ENCODE data around the gene PCSK5.
"Not testable (repeated sequence)": the region's sequence is repeated elsewhere in the genome, so short reads cannot be mapped to it uniquely, and the experiment has no call there.

Gene PCSK5

DNA sequence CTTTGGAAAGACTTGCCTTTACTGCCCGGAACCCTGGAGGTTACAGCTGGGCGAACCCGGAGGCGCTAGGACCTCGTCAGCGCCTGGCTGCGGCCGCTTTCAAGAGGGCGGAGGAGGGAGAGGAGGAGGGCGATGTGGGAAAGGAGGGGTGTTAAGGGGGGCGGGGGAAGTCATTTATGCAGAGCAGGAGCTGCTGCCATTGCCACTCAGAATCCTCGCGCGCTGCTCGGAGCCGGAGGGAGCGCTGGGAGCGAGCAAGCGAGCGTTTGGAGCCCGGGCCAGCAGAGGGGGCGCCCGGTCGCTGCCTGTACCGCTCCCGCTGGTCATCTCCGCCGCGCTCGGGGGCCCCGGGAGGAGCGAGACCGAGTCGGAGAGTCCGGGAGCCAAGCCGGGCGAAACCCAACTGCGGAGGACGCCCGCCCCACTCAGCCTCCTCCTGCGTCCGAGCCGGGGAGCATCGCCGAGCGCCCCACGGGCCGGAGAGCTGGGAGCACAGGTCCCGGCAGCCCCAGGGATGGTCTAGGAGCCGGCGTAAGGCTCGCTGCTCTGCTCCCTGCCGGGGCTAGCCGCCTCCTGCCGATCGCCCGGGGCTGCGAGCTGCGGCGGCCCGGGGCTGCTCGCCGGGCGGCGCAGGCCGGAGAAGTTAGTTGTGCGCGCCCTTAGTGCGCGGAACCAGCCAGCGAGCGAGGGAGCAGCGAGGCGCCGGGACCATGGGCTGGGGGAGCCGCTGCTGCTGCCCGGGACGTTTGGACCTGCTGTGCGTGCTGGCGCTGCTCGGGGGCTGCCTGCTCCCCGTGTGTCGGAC, at the start of gene PCSK5:
PCSK5 (plus strand) TSS at position 202 of the 805 bp plus-strand sequence; CDS start at position 711, 509 bp downstream.
- peak; percentile 98 for DNase-seq

- no peak for DNase-seq
Measured at GRCh38 chr9:75844321-75844720, 46.2 kb upstream of the PCSK5 start.

DNA sequence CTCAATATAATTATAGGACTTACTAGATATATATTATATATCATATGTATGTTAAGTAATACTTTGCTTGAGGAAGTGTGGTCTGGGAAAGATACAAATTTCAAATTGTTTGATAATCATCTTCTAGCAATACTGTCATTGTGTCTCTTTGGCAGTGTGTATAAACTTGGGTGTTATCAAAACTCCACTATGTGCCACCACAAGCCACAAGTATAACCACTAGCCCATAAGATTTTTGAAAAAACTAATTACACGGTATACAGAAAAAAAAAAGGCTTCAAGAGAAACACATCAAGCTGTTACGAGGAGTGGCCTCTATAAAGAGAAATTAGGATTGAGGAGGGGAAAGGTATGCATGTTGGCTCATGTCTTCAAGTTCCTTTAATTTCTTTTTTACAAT, 44.7 kb upstream of the PCSK5 start:
- DNase-seq, result no peak

DNA sequence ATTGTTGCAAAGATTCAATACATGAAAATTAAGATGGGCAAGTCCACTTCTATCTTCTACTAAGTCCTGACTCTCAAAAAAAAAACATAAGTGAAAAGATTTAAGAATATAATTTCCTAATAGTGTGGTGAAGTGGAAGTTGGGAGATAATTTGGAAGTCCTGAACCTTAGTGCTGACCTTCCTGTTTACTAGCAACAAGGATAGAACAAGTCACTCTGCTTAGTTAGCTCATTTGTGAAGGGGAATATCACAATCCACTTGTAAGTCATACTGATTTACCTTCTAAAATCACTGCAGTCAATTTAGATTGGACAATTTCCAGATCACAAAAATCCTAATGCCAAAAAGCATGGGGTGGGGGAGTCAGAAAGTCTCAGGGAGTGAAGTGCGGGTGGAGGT, 43.4 kb upstream of the PCSK5 start:
- no peak for DNase-seq

DNA sequence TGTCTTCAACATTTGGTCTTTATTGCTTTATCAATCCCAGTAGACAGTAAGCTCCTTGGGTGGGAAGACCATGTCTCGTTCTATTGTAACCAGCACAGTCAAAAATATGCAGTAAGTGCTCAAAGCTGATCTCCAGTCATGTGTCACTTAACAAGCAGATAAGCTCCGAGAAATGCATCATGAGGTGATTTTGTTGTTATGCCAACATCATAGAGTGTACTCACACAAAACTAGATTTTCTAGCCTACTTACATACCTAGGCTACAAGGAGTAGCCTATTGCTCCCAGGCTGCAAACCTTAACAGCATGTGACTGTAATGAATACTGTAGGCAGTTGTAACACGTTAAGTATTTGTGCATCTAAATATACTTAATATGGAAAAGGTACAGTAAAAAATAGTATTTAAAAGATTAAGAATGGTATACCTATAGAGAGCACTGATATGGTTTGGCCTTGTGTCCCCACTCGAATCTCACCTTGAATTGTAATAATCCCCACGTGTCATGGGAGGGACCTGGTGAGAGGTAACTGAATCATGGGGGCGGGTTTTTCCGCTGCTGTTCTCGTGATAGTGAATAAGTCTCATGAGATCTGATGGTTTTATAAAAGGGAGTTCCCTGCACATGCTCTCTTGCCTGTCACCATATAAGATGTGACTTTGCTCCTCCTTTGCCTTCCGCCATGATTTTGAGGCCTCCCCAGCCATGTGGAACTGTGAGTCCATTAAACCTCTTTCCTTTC, 39.8 kb upstream of the PCSK5 start:
- DNase-seq, result no peak

GRCh38 chr9:75851917-75852316, 38.6 kb upstream of the PCSK5 start:
- no peak for DNase-seq

DNA sequence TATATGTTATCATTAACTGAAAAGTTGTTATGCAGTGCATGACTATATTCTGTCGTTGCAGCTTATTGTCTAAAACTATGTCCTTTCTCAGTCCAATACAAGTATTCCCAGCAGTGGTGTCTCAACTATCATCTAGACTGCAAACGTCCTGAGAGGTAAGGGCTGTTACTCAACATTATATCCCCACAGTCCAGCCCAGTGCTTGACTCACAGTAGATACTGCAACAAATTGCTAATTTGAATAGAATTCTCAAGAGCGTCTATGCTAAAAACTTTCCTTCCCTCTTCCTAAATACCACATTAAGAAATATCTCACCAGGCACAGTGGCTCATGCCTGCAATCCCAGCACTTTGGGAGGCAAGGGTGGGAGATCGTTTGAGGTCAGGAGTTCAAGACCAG, 37.7 kb upstream of the PCSK5 start:
- no peak for DNase-seq

DNA sequence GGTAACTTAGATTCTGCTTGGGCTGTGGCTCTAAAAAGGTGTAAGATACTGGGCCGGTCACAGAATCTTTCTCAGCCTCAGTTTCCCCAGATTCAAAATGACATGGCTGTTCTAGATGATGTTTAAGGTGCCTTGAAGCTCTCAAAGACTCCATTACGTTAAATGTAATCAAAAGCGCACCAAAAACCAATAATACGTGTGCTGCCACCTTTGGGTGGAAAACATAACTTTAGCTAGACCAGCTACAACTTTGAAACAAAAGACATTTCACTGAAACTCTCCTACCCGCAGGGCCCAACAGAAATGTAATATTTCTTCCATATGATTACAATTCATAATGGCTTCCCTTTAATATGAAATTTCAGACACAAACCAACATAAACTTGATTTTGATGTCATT, 35.0 kb upstream of the PCSK5 start:
- peak; percentile 31 for DNase-seq

DNA sequence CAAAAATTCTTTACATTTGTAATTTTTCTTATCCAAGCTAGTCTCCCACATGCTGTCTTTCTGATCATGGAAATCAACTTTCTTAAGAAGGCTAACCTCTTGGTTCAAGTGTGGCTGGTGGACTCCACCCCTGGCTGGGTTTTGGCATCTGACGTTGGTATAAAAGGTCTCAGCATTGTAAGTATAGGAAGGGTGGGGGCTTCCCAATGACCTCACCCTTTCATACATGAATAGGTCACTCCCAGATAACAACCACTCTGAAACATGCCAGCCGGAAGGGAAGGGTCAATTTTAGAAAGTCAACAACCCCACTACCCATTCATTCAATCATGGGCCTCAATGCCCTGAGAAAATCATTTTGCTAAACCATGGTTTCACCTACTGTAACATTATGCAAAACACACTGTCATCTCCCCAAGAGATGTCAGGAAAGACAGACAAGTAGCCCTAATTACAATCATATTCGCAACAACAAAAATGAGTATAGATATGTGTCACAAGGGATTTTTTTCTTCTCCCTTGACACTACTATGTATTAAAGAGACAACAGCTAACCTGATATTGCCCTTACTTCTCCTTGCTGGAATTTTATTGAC, 31.9 kb upstream of the PCSK5 start:
- DNase-seq, result no peak

- DNase-seq, result no peak
Measured at GRCh38 chr9:75864266-75864665, 26.2 kb upstream of the PCSK5 start.

- peak; percentile 35 for DNase-seq
Measured at GRCh38 chr9:75866273-75866871, 24.1 kb upstream of the PCSK5 start.

GRCh38 chr9:75868526-75868925, 21.9 kb upstream of the PCSK5 start:
- not testable (repeated sequence) for DNase-seq

GRCh38 chr9:75869236-75869635, 21.2 kb upstream of the PCSK5 start:
- DNase-seq, result no peak

- no peak for DNase-seq
Measured at GRCh38 chr9:75870450-75870849, 20.0 kb upstream of the PCSK5 start.

GRCh38 chr9:75871624-75872023, 18.8 kb upstream of the PCSK5 start:
- no peak for DNase-seq

DNA sequence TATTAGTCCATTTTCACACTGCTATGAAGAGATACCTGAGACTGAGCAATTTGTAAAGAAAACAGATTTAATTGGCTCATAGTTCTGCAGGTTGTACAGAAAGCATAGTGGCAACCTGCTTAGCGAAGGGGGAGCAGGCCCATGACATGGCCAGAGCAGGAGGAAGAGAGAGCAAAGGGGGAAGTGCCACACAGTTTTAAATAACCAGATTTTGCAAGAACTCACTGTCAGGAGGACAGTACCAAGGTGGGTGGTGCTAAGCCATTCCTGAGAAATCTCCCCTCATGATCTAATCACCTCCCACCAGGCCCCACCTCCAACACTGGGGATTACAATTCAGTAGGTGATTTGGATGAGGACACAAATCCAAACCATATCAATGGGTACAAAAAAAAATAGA, 16.8 kb upstream of the PCSK5 start:
- no peak for DNase-seq

- DNase-seq, result no peak
Measured at GRCh38 chr9:75876999-75877640, 13.4 kb upstream of the PCSK5 start.

DNA sequence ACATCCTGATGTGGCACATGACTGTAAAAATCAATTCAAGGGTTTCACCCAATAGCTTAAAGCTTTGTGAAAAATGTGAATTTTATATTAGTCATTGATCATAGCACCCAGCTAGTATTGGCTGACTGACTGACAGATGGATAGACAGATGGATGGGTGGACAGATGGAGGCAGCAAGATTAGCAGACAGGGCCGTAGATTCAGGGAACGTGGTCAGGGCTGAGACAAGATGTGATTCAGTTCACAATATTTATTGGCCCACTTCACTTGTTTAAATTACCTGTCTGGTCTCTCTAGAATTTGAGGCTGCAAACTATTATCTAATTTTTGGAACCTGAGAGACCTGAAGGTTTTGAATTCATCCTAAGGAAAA, 12.0 kb upstream of the PCSK5 start:
- no peak for DNase-seq

GRCh38 chr9:75880618-75881017, 9.9 kb upstream of the PCSK5 start:
- DNase-seq, result no peak

- DNase-seq, result no peak
Measured at GRCh38 chr9:75881761-75882160, 8.7 kb upstream of the PCSK5 start.

DNA sequence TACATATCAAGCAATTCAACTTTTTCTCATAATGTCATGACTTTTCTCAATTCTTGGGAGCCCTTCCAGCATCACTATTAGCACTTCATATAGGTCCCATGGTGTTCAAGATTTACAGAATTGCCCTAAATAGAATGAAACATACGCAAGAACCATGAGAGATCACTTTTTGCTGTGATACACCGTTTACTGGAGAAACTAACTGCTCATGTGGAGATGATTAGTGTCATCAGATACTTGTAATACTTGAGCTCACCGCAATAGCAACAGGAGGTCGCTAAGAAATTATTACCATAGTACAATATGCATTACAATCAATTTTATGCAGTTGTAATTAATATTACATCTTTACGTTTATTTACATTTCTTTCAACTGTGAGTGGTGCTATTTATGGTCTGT, 4.8 kb upstream of the PCSK5 start:
- no peak for DNase-seq

DNA sequence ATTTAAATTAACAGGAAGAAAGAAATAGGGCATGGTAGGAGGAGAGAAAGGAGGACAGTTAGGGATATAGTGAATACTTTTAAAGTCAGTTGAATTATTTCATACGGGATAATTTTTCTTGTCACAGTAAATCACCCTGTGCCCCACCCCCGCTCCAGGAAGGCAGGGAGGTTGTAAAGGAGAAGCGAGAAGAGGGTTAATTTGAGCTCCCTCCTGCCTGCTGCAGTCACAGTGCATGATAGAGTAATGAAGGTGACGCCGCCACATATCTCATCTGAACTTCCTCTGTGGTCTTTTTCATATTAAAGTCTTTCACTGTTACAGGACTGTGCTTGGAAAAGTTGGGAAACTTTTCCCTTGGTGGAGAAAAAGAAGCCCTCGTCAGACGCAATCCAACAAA, 896 bp upstream of the PCSK5 start:
- DNase-seq, result no peak

GRCh38 chr9:75889977-75890471, 449 bp upstream of the PCSK5 start:
- DNase-seq, result peak; percentile 76
